Left colon (tissue), 2 donors: Measurements from ENCODE around the gene IRS1. TPM values are rescaled to one million over a fixed set of nuclear protein-coding genes. Genes with fewer than 3 reads are reported as not detected.

Source experiments
- ATAC-seq: fragments of 200-7000 bp; cut with Tn5 transposase; one replicate; pipeline ENCODE4 v1.9.1; 2020; ENCODE audit warnings: mild to moderate bottlenecking, moderate library complexity
- DNase-seq, 2 donors: peaks; one replicate each; pipeline ENCODE4 v3.0.0-alpha.2; 2020
- intact Hi-C, 2 donors: fragments of 100-400 bp; cut with DNase I in 1 of 2; cut with micrococcal nuclease in 1 of 2; formaldehyde crosslinking; loops; one replicate each; pipeline versions ENCODE4 v1.11.2 to v1.14.0; 2022; cut with DNase I, micrococcal nuclease
- total RNA-seq, 2 donors: library from RNA; stranded (reverse); fragmentation: NEBNext Ultra II Directional; extraction: Animal tissue kit (Norgen Biotek cat#: 25700); gene quantifications; one replicate each; pipeline ENCODE4 v1.2.1, GENCODE V29; 2021
- donor health status: DM: no; HTN: no; CAD: no.
- donor health status: DM: yes; HTN: yes; CAD: no.

The IRS1 gene
- total RNA-seq, 2 donors from 2014 or later: 11.2 to 14.8 TPM

- DNase-seq (peak; percentile 11 to 24), ATAC-seq (no peak)
- intact Hi-C loops: loop anchor here in 1 of 2 donors (10.0 kb wide), 1 partner anchor 581 kb away; no protein-coding TSS in a partner anchor
Observed at GRCh38 chr2:226795281-226796011, 4.2 kb downstream of the IRS1 start.

GRCh38 chr2:226794751-226795171, 4.9 kb downstream of the IRS1 start:
- DNase-seq (no peak), ATAC-seq (no peak)
- intact Hi-C loops: loop anchor here in 1 of 2 donors (10.0 kb wide), 1 partner anchor 580 kb away; no protein-coding TSS in a partner anchor

GRCh38 chr2:226794196-226794661, 5.4 kb downstream of the IRS1 start:
- no peak for ATAC-seq
- intact Hi-C loops: loop anchor here in 1 of 2 donors (10.0 kb wide), 1 partner anchor 579 kb away; no protein-coding TSS in a partner anchor
- no peak for DNase-seq

- no peak for DNase-seq
- ATAC-seq: no peak
- intact Hi-C loops: loop anchor here in 1 of 2 donors (10.0 kb wide), 1 partner anchor 579 kb away; no protein-coding TSS in a partner anchor
Observed at GRCh38 chr2:226793646-226794045, 6.0 kb downstream of the IRS1 start.

GRCh38 chr2:226792155-226792881, 7.3 kb downstream of the IRS1 start:
- ATAC-seq (peak; percentile 33), DNase-seq (no peak)
- intact Hi-C loops: loop anchor here in 1 of 2 donors (10.0 kb wide), 1 partner anchor 578 kb away; no protein-coding TSS in a partner anchor

GRCh38 chr2:226791487-226792081, 8.0 kb downstream of the IRS1 start:
- intact Hi-C loops: loop anchor here in 1 of 2 donors (10.0 kb wide), 1 partner anchor 577 kb away; no protein-coding TSS in a partner anchor
- DNase-seq: peak; percentile 91 to 93
- ATAC-seq: peak; percentile 98

- DNase-seq (peak in 1 of 2 donors; percentile 58), ATAC-seq (peak; percentile 48)
- intact Hi-C loops: loop anchor here in 1 of 2 donors (10.0 kb wide), 1 partner anchor 576 kb away; no protein-coding TSS in a partner anchor
Observed at GRCh38 chr2:226791056-226791486, 8.5 kb downstream of the IRS1 start.

GRCh38 chr2:226790431-226790830, 9.2 kb downstream of the IRS1 start:
- ATAC-seq: no peak
- intact Hi-C loops: loop anchor here in 1 of 2 donors (10.0 kb wide), 1 partner anchor 576 kb away; no protein-coding TSS in a partner anchor
- DNase-seq: no peak

GRCh38 chr2:226790011-226790410, 9.6 kb downstream of the IRS1 start:
- ATAC-seq (no peak), DNase-seq (no peak)
- intact Hi-C loops: loop anchor here in 1 of 2 donors (10.0 kb wide), 1 partner anchor 575 kb away; no protein-coding TSS in a partner anchor

- no peak for ATAC-seq
- intact Hi-C loops: loop anchor here in 1 of 2 donors (10.0 kb wide), 1 partner anchor 134 kb away; no protein-coding TSS in a partner anchor
Observed at GRCh38 chr2:226788881-226789490, 10.6 kb downstream of the IRS1 start.

GRCh38 chr2:226788064-226788463, 11.6 kb downstream of the IRS1 start:
- no peak for ATAC-seq
- intact Hi-C loops: loop anchor here in 1 of 2 donors (10.0 kb wide), 1 partner anchor 133 kb away; no protein-coding TSS in a partner anchor

More at GRCh38 chr2:226788881-226789490, 10.6 kb downstream of the IRS1 start:
- DNase-seq: no peak

GRCh38 chr2:226783885-226784284, 15.7 kb downstream of the IRS1 start:
- no peak for ATAC-seq
- DNase-seq: no peak
- intact Hi-C loops: loop anchor here in 1 of 2 donors (10.0 kb wide), 1 partner anchor 129 kb away; no protein-coding TSS in a partner anchor

More at GRCh38 chr2:226788064-226788463, 11.6 kb downstream of the IRS1 start:
- no peak for DNase-seq

GRCh38 chr2:226782092-226782713, 17.4 kb downstream of the IRS1 start:
- no peak for ATAC-seq
- DNase-seq: no peak
- intact Hi-C loops: loop anchor here in 1 of 2 donors (10.0 kb wide), 1 partner anchor 127 kb away; no protein-coding TSS in a partner anchor

- intact Hi-C loops: loop anchor here in 1 of 2 donors (10.0 kb wide), 1 partner anchor 126 kb away; no protein-coding TSS in a partner anchor
- ATAC-seq: no peak
Observed at GRCh38 chr2:226780431-226780830, 19.2 kb downstream of the IRS1 start.

GRCh38 chr2:226777611-226778010, 22.0 kb downstream of the IRS1 start:
- intact Hi-C loops: no loop called here
- no peak for DNase-seq
- no peak for ATAC-seq

More at GRCh38 chr2:226780431-226780830, 19.2 kb downstream of the IRS1 start:
- DNase-seq: no peak

- intact Hi-C loops: no loop called here
- no peak for ATAC-seq
- no peak for DNase-seq
Observed at GRCh38 chr2:226776104-226776503, 23.5 kb downstream of the IRS1 start.

- no peak for ATAC-seq
- intact Hi-C loops: no loop called here
- no peak for DNase-seq
Observed at GRCh38 chr2:226775032-226775509, 24.5 kb downstream of the IRS1 start.
